Ovary (tissue), 9 donors: ENCODE measurements around the gene PHYH. TPM values are rescaled to one million over a fixed set of nuclear protein-coding genes. Genes with fewer than 3 reads are reported as not detected.
A peak's percentile ranks its signal among the peaks of the same experiment; 100 is the strongest.

ENCODE experiments used
- DNase-seq, 5 donors: peaks; one replicate each; pipeline ENCODE4 v3.0.0-alpha.2; 2019 to 2020
- H3K27ac ChIP-seq, 2 donors: fragments of 200-600 bp; one replicate each; pipeline versions ENCODE4 v1.5.1 to v1.8.0; 2019 to 2022
- H3K27me3 ChIP-seq: fragments of 200-600 bp; one replicate; pipeline ENCODE4 v1.8.0; 2022
- H3K36me3 ChIP-seq: fragments of 200-600 bp; sonication (generic); one replicate; pipeline ENCODE4 v1.5.1; 2019
- H3K4me1 ChIP-seq: one replicate; pipeline ENCODE4 v1.8.1; 2013; ENCODE audit warnings: mild to moderate bottlenecking, moderate library complexity; ENCODE audit not compliant: insufficient read depth
- H3K4me3 ChIP-seq: fragments of 200-600 bp; sonication (generic); one replicate; pipeline ENCODE4 v1.5.1; 2017
- H3K9me3 ChIP-seq, 2 donors: fragments of 200-600 bp in 1 of 2; sonication (generic) in 1 of 2; one replicate each; pipeline versions ENCODE4 v1.5.1 to v1.8.1; 2013 to 2019; ENCODE audit warnings: mild to moderate bottlenecking in 1 of 2, moderate library complexity in 1 of 2
- CTCF ChIP-seq, 3 donors: fragments of 450-650 bp in 2 of 3; fragments of 200-600 bp in 1 of 3; IDR thresholded peaks; one replicate each; pipeline versions ENCODE4 v1.5.1 to v1.8.0; 2016 to 2022; ENCODE audit warnings: antibody characterized with exemption in 3 of 3, mild to moderate bottlenecking in 1 of 3
- EP300 ChIP-seq: sonication (generic); formaldehyde crosslinking; IDR thresholded peaks from one replicate; pipeline ENCODE4 v1.6.1; 2017; ENCODE audit warnings: antibody characterized with exemption
- POLR2A ChIP-seq: fragments of 450-650 bp; IDR thresholded peaks from one replicate; pipeline ENCODE4 v1.6.1; 2017; ENCODE audit warnings: antibody characterized with exemption, mild to moderate bottlenecking, moderate library complexity
- WGBS, 3 donors: extraction: QIAGEN DNeasy Blood & Tissue Kit in 1 of 3; methylation state at CpG; one replicate each; pipeline versions ENCODE4 v1.1.5 to v1.1.7; 2013 to 2017; 5-methylcytosine and 5-hydroxymethylcytosine counted together
- intact Hi-C, 4 donors: fragments of 100-400 bp; cut with DNase I; formaldehyde crosslinking; loops; one replicate each; pipeline versions ENCODE4 v1.11.0 to v1.15.1; 2022 to 2023
- polyA plus RNA-seq, 2 donors: library from polyadenylated mRNA; stranded (reverse); fragments of 200-250 nt in 1 of 2; fragments of 350-450 nt in 1 of 2; fragmentation: Illumina TruSeq in 1 of 2; extraction: RNeasy Lipid Tissue Mini Kit (QIAGEN cat#74804) in 1 of 2; gene quantifications; one replicate each; pipeline ENCODE4 v1.2.3, GENCODE V29; 2013 to 2014
- total RNA-seq, 7 donors: library from RNA; depleted of rRNA in 2 of 7; stranded (reverse); fragments of >200 nt in 2 of 7; fragmentation: NEBNext Ultra II Directional in 3 of 7; extraction: Animal tissue kit (Norgen Biotek cat#: 25700) in 3 of 7; gene quantifications; one replicate each; pipeline versions ENCODE4 v1.1.0 to v1.2.4, GENCODE V29; 2016 to 2023
- donor health status: DM: no; HTN: no; CAD: no; lungs with moderate emphysema.
- donor health status: DM: no; HTN: no; CAD: no.
- donor health status: Bipolar disorder and iron deficiency.
- donor health status: DM: yes; HTN: yes; CAD: no.
- donor health status: DM: no; HTN: no; CAD: no.
- donor health status: DM: yes; HTN: yes; CAD: no.

The PHYH gene
- total and polyA plus RNA-seq, 9 donors, result 20.0 to 49.7 (median 39.7) TPM

- H3K9me3 ChIP-seq, result no peaks in the 10 kb centered on the region
- peak in 1 of 5 donors; percentile 27 for DNase-seq
- H3K27ac ChIP-seq, result peak overlapping the region in 1 of 2 donors; percentile 65
- no peaks in the 10 kb centered on the region for H3K36me3 ChIP-seq
- H3K4me3 ChIP-seq, result no peak overlapping the region
- peaks cover 15% of the 10 kb centered on the region for H3K4me1 ChIP-seq
- WGBS, 3 donors, result 62 to 72% (median 62%) methylated on average over 9 of the region's 9 CpGs
- intact Hi-C loops, result loop anchor here in 1 of 4 donors (10.0 kb wide), 1 partner anchor 106 kb away; the partner anchor contains the start of gene MCM10
- H3K27me3 ChIP-seq, result no peaks in the 10 kb centered on the region
- no peak for TF ChIP-seq CTCF (IDR thresholded peaks at IDR 0.05)
- TF ChIP-seq EP300, result no peak
- no peak for TF ChIP-seq POLR2A
These were observed 28.9 kb downstream of the PHYH start for GRCh38 chr10:13270877-13271551.

- Histone ChIP-seq H3K9me3 (no peaks in the 10 kb centered on the region), H3K36me3 (no peaks in the 10 kb centered on the region), H3K4me3 (no peak overlapping the region), H3K4me1 (peaks cover 14% of the 10 kb centered on the region), H3K27ac (peak overlapping the region in 1 of 2 donors; percentile 47), H3K27me3 (no peaks in the 10 kb centered on the region)
- peak in 1 of 5 donors; percentile 31 for DNase-seq
- intact Hi-C loops, result no loop called here
- 1 to 14% (median 6%) methylated on average over 3 of the region's 3 CpGs for WGBS, 3 donors
- no peak for TF ChIP-seq POLR2A
- no peak for TF ChIP-seq CTCF (IDR thresholded peaks at IDR 0.05)
- TF ChIP-seq EP300, result no peak
These were observed 31.0 kb downstream of the PHYH start for GRCh38 chr10:13268841-13269240.

GRCh38 chr10:13268310-13268709, 31.6 kb downstream of the PHYH start:
- no peak overlapping the region for H3K4me3 ChIP-seq
- H3K27ac ChIP-seq, result peak overlapping the region in 1 of 2 donors; percentile 19
- H3K36me3 ChIP-seq, result no peaks in the 10 kb centered on the region
- H3K27me3 ChIP-seq, result no peaks in the 10 kb centered on the region
- 71 to 84% (median 81%) methylated on average over 4 of the region's 4 CpGs for WGBS, 3 donors
- TF ChIP-seq CTCF (IDR thresholded peaks at IDR 0.05), result no peak
- no peak for TF ChIP-seq POLR2A
- TF ChIP-seq EP300, result no peak
- no peak for DNase-seq
- H3K9me3 ChIP-seq, result no peaks in the 10 kb centered on the region
- intact Hi-C loops, result no loop called here
- peaks cover 14% of the 10 kb centered on the region for H3K4me1 ChIP-seq

GRCh38 chr10:13263591-13263990, 36.3 kb downstream of the PHYH start:
- WGBS, 3 donors, result 86 to 93% (median 91%) methylated on average over 7 of the region's 7 CpGs

More at GRCh38 chr10:13263591-13263990, 36.3 kb downstream of the PHYH start:
- intact Hi-C loops, result no loop called here
- Histone ChIP-seq H3K4me3 (no peak overlapping the region), H3K4me1 (peaks cover 2% of the 10 kb centered on the region), H3K9me3 (no peaks in the 10 kb centered on the region), H3K36me3 (no peaks in the 10 kb centered on the region), H3K27me3 (no peaks in the 10 kb centered on the region), H3K27ac (no peak overlapping the region)
- DNase-seq, result no peak
- no peak for TF ChIP-seq CTCF (IDR thresholded peaks at IDR 0.05)
